Measurements from ENCODE around the gene RSRC1.
A peak's percentile ranks its signal among the peaks of the same experiment; 100 is the strongest.
"Not testable (repeated sequence)": the region's sequence is repeated elsewhere in the genome, so short reads cannot be mapped to it uniquely, and the experiment has no call there.

RSRC1 gene

GRCh38 chr3:158244274-158244673, 134.4 kb downstream of the RSRC1 start:
- no peak for DNase-seq

DNA sequence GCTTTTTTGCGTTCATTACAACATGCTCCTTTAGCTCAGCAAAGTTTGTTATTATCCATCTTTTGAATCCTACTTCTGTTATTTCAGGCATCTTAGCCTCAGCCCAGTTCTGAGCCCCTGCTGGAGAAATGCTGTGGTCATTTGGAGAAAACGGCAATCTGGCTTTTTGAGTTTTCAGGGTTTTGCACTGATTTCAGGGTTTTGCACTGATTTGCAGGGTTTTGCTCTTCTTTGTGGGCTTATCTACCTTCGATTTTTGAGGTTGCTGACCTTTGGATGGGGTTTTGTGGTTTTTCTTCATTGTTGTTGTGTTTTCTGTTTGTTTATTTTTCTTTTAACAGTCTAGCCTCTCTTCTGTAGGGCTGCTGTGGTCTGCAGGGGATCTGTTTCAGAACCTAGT, 137.4 kb downstream of the RSRC1 start:
- no peak for DNase-seq

GRCh38 chr3:158248261-158248660, 138.4 kb downstream of the RSRC1 start:
- no peak for DNase-seq

GRCh38 chr3:158249183-158249582, 139.3 kb downstream of the RSRC1 start:
- no peak for DNase-seq

DNA sequence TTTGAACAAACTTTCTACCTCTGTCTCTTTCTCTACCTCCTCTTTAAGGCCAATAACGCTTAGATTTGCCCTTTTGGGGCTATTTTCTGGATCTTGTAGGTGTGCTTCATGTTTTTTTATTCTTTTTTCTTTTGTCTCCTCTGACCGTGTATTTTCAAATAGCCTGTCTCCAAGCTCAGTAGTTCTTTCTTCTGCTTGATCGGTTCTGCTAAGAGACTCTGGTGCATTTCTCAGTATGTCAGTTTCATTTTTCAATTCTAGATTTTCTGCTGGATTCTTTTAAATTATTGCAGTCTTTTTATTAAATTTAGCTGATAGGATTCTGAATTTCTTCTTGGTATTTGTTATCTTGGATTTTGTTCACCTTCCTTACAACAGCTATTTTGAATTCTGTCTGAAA, 148.7 kb downstream of the RSRC1 start:
- no peak for DNase-seq

GRCh38 chr3:158260392-158260791, 150.5 kb downstream of the RSRC1 start:
- no peak for DNase-seq

DNA sequence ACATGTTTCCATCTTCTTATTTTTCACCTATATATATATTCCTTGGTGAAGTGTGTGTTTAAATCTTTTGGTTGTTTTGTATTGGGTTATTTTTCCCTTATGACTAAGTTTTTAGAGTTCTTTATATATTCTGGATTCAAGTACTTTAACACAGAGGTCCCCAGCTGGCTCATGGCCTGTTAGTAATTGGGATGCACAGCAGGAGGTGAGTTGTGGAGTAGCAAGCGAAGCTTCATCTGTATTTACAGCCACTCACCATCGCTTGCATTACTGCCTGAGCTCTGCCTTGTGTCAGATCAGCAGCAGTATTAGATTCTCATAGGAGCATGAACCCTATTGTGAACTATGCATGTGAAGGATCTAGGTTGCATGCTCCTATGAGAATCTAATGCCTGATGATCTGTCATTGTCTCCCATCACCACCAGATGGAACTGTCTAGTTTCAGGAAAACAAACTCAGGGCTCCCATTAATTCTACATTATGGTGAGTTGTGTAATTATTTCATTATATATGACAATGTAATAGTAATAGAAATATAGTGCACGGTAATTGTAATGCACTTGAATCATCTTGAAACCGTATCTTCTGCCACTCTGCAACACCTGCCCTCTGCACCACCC, 151.6 kb downstream of the RSRC1 start:
- DNase-seq = peak; percentile 23

GRCh38 chr3:158264894-158265293, 155.0 kb downstream of the RSRC1 start:
- DNase-seq = no peak

- peak; percentile 42 for DNase-seq
Measured at GRCh38 chr3:158267015-158267414, 157.1 kb downstream of the RSRC1 start.

DNA sequence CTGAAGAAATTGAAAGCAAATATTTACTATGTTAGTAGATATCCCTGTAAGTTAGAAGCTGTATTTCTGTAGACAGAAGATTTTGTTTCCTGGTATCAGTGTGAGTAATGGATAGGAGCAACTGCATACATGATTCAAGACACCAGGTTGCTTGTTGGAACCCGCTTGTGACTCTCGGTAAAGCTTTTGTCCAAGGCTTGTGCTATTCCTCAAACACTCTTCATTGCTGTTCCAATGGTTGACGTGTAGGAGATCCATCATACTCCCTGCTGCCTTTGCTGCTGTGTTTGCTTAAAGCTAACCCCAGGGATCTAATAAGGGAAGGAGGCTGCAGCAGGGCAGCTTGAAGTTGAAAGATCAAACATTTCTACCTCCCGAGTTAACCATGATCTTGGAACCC, 160.1 kb downstream of the RSRC1 start:
- no peak for DNase-seq

DNA sequence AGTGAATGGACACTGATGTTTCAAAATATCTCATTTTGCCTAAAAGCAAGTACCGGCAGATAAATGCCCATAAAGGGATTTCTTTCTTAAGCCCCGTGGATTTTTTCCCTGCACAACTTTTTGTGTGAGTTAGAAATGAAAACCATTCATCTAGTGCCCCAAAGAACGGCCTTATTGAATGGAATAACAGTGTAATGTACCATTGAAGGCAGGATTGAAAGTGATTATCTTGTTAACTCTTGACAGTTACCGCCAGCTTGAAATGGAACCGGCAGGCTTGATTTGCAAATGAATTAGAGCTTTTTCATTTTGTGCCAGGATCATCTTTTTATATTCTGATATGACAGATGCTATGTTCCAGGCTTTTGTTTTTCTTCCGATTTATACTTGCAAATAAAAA, 162.2 kb downstream of the RSRC1 start:
- no peak for DNase-seq

- no peak for DNase-seq
Measured at GRCh38 chr3:158273656-158274055, 163.8 kb downstream of the RSRC1 start.

DNA sequence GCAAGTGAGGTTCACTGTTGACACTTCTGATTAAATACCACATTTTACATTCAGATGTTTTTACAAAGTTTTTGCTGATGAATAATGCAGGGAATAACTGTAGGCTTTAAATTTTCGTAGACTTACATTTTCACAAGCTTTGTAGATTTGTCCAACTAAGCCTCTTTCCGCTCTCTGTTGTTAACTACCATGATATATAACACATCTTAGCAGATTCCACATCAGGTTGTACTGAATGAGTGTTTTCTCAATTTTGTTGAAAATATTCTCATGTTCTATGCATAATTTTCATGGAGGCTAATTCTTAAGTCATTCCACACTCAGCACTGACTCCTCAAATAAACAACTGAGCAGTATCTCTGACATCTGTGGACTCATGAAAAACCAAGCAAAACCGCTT, 168.3 kb downstream of the RSRC1 start:
- DNase-seq = no peak

DNA sequence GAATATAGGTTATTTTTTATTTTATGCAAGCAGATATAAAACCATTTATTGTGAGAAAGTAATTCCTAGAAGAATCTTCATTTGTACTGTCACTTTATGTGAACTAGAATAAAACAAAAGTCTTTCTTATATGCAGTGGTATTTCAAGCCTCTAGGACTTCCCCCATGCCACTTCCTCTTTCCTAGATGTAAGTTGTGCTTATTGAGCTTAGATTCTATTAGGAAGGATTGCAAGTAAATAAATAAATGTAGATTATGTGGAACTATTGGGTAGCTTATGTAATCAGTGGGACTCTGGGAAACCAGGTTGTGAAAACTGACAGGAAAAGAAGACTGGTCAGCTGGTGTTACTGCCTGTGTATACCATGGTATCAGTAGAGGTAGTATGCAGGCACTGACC, 169.7 kb downstream of the RSRC1 start:
- DNase-seq = no peak

DNA sequence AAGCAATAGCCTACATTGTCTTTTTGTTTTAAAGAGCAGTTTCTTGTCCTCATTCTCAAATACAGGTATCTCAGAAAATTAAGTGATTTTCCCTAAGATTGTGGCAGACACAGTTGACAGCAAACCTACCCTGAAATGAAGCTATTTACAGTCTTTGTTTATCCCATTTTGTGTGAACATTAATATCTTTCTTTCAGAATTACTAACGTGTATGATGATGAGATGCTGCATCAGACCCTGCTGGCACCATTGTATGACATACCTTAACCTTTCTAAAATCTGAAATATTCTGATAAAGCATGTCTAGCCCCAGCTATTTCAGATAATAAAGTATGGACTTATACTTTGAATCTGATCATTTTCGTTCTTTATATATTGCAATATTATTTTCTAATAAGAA, 185.9 kb downstream of the RSRC1 start:
- DNase-seq = no peak

GRCh38 chr3:158297940-158298339, 188.1 kb downstream of the RSRC1 start:
- DNase-seq = no peak

DNA sequence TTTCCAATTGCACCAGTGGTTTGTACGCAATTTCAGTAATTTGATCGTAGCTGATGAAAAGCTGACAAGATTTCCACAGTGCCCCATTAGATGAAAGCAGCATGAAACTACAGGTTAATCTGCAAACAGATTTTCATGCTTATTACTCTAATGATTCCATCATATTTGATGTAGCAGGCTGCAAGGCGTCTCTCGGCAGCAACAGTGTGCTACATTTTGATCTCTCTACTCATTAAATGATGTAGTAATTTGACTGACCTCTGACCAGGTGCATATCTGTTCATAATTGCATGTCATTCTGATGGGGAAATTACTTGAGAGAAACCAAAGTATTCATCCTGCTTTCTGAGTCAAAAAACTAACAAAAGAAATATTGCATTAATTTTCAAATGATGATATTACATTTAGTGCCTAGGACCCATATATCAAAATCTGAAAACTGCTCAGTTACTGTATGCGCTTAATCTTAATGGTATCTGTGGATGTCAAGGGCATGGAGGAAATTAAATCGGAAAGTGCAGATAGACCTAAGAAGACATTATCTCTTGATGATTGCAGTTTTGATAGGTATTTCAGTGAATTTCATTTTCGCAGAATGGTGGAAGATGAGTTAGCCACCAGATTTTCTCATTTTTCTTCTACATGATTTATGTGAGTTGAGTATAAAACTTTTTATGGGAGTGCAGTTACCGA, 198.5 kb downstream of the RSRC1 start:
- DNase-seq = no peak

GRCh38 chr3:158312560-158313141, 202.8 kb downstream of the RSRC1 start:
- peak; percentile 67 for DNase-seq

GRCh38 chr3:158313338-158313927, 203.5 kb downstream of the RSRC1 start:
- DNase-seq = peak; percentile 79

DNA sequence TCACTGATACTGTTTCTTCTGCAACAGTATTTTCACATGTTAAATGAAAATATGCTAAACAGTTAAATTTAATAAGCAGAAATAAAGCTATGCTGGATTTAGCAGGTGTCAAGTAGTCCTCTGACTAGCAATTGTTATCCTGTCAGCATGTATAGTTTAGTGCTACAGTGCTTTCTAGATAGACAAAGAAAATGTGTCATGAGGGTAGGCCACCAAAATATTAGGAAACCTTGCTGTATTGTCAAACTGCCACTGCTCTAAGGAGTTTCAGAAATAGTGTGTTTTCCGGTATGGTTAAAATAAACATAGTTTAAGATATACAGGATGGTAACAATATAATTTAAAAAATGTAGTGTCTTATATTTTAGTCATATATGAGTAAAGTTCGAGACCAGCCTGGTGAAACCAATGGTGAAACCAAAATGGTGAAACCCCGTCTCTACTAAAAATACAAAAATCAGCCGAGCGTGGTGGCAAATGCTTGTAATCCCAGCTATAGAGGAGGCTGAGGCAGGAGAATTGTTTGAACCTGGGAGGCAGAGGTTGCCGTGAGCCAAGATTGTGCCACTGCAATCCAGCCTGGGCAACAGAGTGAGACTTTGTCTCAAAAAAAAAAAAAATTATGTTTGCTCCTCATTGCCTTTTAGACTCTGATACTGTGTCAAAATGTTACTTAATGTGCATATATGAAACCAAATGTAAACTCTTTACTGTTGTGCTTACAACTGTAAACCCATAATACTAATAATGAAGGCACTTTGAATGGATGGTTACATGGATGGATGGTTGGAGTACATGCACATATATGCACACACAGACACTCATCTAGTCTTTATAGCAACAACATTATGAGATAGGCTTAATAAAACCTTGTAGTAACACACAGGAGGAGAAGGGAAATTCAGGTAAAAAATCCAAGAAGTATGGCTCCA, 204.8 kb downstream of the RSRC1 start:
- no peak for DNase-seq

DNA sequence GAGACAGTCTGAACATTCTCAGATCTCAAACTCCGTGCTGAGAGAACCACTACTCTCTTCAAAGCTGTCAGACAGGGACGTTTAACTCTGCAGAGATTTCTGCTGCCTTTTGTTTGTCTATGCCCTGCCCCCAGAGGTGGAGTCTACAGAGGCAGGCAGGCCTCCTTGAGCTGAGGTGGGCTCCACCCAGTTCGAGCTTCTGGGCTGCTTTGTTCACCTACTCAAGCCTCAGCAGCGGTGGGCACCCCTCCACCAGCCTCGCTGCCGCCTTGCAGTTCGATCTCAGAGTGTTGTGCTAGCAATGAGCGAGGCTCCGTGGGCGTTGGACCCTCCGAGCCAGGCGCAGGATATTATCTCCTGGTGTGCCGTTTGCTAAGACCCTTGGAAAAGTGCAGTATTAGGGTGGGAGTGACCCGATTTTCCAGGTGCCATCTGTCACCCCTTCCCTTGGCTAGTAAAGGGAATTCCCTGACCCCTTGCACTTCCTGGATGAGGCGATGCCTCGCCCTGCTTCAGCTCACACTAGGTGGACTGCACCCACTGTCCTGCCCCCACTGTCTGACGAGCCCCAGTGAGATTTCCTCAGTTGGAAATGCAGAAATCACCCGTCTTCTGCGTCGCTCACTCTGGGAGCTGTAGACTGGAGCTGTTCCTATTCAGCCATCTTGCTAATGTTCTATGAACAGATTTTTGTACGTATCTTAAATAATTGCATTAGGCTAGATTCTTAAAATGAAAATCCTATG, 220.0 kb downstream of the RSRC1 start:
- not testable (repeated sequence) for DNase-seq

GRCh38 chr3:158330870-158331269, 221.0 kb downstream of the RSRC1 start:
- no peak for DNase-seq

Measured in hematopoietic multipotent progenitor cell treated with erythropoietin and hydrocortisone succinate and interleukin-3 and kit ligand, for 8 days (in vitro differentiated cells).